ENCODE measurements around the gene ARHGAP15.

GRCh38 chr2:143392358-143392757, 263.1 kb downstream of the ARHGAP15 start:
- TF ChIP-seq CTCF (IDR thresholded peaks at IDR 0.05; ENCODE audit: insufficient read depth, low read length, poor library complexity, severe bottlenecking) (no peak), EZH2phosphoT487 (conservative IDR thresholded peaks at IDR 0.05; ENCODE audit: low read length) (no peak)

Measured in SU-DHL-6 (cell line).